Neutrophil (primary cell): ENCODE results near the gene PNO1.

Experiments used
- H3K27ac ChIP-seq: fragments of 200-600 bp; sonication (generic); 2 replicates; pipeline ENCODE4 v1.5.1; 2016; ENCODE audit warnings: mild to moderate bottlenecking, moderate library complexity
- H3K27me3 ChIP-seq: fragments of 200-600 bp; sonication (generic); 2 replicates; pipeline ENCODE4 v1.6.0; 2016; ENCODE audit warnings: mild to moderate bottlenecking
- H3K36me3 ChIP-seq: fragments of 200-600 bp; sonication (generic); 2 replicates; pipeline ENCODE4 v1.5.1; 2017
- H3K4me1 ChIP-seq, 2 experiments: fragments of 200-600 bp in 1 of 2; sonication (generic) in 1 of 2; 1 replicate in 1 of 2; 2 replicates in 1 of 2; pipeline versions ENCODE4 v1.5.1 to v1.6.1; 2013 to 2016; ENCODE audit warnings: low read depth in 1 of 2, low read length in 1 of 2, mild to moderate bottlenecking in 1 of 2, moderate library complexity in 1 of 2; ENCODE audit not compliant: control insufficient read depth in 1 of 2, insufficient read depth in 1 of 2
- H3K4me3 ChIP-seq, 2 experiments: fragments of 200-600 bp in 1 of 2; sonication (generic) in 1 of 2; 1 replicate in 1 of 2; 2 replicates in 1 of 2; pipeline ENCODE4 v1.5.1; 2013 to 2016; ENCODE audit warnings: low read depth in 1 of 2, low read length in 1 of 2, mild to moderate bottlenecking in 1 of 2, moderate library complexity in 1 of 2
- H3K9me3 ChIP-seq: fragments of 200-600 bp; sonication (generic); 2 replicates; pipeline ENCODE4 v1.5.1; 2016
- CTCF ChIP-seq: fragments of 200-600 bp; sonication (generic); IDR thresholded peaks from 2 replicates; pipeline ENCODE4 v1.5.1; 2016; ENCODE audit warnings: antibody characterized with exemption

Gene PNO1

GRCh38 chr2:68223419-68223818, 65.7 kb downstream of the PNO1 start:
- no peaks in the 10 kb centered on the region for H3K9me3 ChIP-seq
- H3K27ac ChIP-seq = no peak overlapping the region
- H3K4me3 ChIP-seq = no peak overlapping the region
- peaks cover 3 to 16% of the 10 kb centered on the region in 2 experiments for H3K4me1 ChIP-seq
- H3K27me3 ChIP-seq = no peaks in the 10 kb centered on the region
- no peak for TF ChIP-seq CTCF
- no peaks in the 10 kb centered on the region for H3K36me3 ChIP-seq

GRCh38 chr2:68225119-68225632, 67.5 kb downstream of the PNO1 start:
- peaks cover 17 to 27% of the 10 kb centered on the region in 2 experiments for H3K4me1 ChIP-seq
- H3K36me3 ChIP-seq = no peaks in the 10 kb centered on the region
- H3K27me3 ChIP-seq = no peaks in the 10 kb centered on the region
- H3K9me3 ChIP-seq = no peaks in the 10 kb centered on the region
- H3K4me3 ChIP-seq = no peak overlapping the region
- peak overlapping the region; percentile 64 for H3K27ac ChIP-seq
- TF ChIP-seq CTCF = no peak
